GM21367 (cell line): ENCODE results near the gene RFLNA.
"Not testable (repeated sequence)": the region's sequence is repeated elsewhere in the genome, so short reads cannot be mapped to it uniquely, and the experiment has no call there.

ENCODE experiments used
- ATAC-seq: cut with Tn5 transposase; IDR thresholded peaks from one replicate; pipeline ENCODE4 v1.9.1; 2021; ENCODE audit not compliant: unreplicated experiment

The RFLNA gene

DNA sequence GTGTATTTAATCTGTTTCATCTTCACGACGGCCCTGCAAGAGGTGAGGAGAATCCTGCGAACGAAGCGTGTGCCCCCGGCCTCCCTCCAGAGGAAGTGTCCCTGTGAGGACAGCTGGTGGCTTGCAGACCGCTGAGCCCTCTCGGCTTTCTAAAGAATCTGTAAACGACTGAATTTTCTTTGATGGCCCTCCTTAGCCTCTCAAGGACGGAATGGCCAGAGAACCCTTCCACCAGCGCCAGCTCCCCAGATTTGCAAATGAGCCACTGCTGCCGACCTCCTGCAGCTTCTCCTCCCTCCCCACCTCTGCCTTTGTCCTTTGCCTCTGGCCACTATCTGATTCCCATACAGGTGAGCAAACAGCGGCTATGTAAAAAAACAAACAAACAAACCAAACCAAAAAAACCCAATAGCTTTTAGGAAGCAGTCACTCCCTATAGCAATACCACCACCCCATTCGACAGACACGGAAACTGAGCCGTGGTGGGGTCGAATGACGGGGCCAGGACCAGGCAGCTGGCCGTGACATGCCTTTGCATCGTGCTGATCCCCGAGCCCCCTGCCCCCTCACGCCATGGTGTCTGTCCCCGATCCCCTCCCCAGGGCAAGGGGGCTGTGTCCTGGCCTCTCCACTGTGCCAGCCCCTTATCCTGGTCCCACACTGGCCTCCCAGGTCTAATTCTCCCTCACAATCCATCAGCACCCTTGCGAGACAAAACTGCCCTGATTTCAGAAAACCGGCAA lies 23.6 kb downstream of the RFLNA start:
- no peak for ATAC-seq

- no peak for ATAC-seq
Observed at GRCh38 chr12:124319368-124320050, 24.6 kb downstream of the RFLNA start.

- peak; percentile 81 for ATAC-seq
Observed at GRCh38 chr12:124321040-124321481, 26.2 kb downstream of the RFLNA start.

DNA sequence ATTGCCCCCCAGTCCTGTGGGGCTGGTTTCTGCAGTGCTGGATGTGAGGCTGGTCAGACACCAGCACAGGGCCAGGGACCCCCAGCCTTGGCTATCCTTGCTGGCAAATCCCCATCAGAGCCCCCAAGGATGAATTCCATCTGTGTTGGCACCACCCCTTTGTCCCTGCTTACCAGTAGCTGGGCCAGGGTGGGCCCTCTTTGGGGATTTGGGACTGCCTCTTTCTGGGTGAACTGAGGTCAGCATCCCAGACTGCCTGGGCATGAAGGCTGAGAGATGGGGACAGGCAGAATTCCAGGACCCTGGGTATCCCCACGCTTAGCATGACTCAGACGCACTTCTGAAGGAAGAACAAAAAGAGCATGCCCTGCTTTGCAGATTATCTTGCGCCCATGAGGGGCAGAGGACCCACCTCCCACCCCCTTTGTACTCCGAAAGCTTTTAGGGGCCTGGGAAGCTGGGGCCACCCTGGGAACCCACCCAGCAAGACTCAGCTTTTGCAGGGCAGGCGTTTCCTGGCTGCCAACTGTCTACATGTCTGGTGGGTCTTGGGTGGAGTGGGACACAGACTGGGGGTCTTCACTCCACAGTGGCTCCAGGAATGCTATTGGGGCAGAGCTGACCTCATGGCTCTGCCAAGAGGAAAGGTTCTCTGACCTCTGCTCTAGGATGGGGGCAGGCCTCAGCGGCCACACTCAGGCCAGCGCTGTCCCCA lies 26.8 kb downstream of the RFLNA start:
- ATAC-seq = no peak

- no peak for ATAC-seq
Observed at GRCh38 chr12:124322271-124322998, 27.5 kb downstream of the RFLNA start.

DNA sequence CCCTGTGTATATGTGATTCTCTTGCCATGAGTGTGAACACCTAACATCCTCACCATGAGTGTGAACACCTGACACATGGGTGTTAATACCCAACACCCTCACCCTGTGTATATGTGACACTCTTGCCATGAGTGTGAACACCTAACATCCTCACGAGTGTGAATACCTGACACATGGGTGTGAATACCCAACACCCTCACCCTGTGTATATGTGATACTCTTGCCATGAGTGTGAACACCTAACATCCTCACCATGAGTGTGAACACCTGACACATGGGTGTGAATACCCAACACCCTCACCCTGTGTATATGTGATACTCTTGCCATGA lies 28.1 kb downstream of the RFLNA start:
- not testable (repeated sequence) for ATAC-seq

DNA sequence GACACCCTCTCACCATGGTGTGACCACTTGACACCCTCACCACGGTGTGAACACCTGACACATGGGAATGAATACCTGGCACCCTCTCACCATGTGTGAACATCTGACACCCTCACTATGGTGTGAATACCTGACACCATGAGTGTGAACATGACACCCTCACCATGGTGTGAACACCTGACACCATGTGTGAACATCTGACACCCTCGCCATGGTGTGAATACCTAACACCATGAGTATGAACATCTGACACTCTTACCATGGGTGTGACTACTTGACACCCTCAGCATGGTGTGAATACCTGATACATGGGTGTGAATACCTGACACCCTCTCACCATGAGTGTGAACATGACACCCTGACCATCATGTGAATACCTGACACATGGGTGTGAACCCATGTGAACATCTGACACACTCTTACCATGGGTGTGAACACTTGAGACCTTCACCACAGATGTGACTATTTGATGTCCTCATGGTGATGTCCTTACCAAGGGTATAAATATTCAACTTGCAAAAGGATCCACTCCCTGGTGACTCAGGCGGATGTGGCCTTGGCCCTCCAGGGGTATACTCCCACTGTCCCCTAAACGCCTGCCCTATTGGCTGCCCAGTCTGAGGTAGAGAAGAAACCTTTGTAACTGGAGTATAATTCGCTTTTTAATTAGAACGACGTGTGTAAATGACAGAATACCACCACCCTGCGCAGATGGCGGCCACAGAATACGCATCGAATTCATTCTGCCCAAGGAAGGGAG lies 29.1 kb downstream of the RFLNA start:
- ATAC-seq = no peak

GRCh38 chr12:124324803-124325705 lies 30.2 kb downstream of the RFLNA start:
- ATAC-seq = no peak

DNA sequence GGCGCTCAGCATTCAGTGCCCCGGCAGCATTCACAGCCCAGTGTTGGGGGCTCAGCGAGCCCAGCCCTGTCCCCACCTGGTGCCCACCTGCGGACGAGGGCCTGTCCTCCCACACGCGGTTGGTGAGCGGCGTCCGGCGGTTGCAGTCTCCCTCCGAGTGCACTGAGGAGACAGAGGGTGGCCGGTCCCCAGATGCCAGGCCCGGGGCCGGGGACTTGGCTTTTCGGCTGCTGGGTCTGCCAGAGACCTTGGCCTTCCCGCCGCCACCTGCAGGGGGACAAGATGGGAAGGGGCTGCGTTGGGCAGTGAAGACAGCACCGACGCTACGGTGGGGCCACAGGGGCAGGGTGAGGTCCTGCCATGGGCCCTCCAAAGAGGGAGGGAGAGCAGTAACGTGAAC lies 31.2 kb downstream of the RFLNA start:
- no peak for ATAC-seq

DNA sequence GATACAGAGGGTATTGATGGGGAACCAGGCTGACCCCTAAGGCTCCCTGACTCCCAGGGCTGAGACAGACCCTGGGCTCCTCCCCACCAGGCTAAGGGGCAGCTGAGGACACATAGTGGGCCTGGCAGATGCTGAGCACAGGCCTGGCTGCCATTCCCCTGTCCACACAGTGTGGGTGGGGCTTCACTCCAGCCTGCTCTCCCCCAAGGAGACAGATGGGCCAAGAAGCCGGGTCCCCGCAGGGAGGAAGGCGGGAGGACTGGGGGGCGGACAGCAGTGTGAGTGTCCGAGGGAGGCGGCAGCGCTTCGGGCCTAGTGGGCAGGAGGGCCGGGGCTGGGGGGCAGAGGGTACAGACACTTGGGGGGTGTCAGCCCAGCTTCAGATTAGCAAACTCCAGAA lies 32.0 kb downstream of the RFLNA start:
- no peak for ATAC-seq

DNA sequence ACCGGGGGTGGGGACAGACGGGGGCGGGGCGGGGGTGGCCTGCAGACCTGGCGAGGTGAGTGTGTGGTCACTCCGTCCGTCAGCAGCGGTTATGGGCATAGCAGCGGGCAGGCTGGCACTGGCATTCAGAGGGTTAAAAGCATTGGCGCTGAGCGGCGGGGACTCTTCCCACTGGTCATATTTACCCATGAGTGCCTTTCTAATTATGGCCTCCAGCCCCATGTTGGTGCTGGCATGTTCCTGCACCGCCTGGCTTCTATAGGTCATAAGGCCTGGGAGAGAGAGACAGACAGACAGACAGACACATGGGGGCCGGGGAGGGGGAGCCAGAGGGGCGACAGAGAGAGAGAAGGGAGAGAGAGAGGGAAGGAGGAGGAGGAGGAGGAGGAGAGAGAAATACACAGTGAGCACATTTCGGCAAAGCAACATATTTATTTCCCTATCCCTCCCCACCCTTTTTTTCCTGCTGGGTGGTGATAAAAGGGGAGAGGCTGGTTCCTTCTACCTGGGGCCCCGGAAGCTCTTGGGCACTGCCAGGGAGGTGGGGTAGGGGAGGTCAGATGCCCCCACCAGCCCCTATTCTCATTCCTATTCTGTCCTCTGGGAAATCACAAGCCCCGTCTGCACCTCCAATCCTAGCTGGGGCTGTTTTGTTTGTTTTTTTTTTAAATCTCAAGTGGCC lies 32.6 kb downstream of the RFLNA start:
- no peak for ATAC-seq

GRCh38 chr12:124328116-124328515 lies 33.2 kb downstream of the RFLNA start:
- ATAC-seq = no peak

DNA sequence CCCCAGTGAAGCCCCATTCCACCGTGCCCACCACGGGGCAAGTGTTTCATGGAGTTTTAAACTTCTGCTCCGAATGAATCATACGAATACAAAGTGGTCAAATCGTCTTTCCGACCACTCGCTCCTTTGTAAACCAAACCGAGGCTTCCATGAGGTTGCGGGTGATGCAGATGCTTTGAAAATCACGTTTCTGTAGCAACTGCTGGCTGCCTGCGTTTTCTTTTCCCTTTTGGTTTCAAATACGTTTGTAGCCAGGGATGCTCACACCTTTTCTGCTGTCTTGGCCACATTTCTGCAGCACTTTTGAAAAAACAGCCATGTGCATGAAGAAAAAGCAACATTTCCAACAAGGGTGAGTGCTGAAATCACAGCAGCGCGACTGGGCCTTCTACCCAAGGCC lies 33.7 kb downstream of the RFLNA start:
- no peak for ATAC-seq

DNA sequence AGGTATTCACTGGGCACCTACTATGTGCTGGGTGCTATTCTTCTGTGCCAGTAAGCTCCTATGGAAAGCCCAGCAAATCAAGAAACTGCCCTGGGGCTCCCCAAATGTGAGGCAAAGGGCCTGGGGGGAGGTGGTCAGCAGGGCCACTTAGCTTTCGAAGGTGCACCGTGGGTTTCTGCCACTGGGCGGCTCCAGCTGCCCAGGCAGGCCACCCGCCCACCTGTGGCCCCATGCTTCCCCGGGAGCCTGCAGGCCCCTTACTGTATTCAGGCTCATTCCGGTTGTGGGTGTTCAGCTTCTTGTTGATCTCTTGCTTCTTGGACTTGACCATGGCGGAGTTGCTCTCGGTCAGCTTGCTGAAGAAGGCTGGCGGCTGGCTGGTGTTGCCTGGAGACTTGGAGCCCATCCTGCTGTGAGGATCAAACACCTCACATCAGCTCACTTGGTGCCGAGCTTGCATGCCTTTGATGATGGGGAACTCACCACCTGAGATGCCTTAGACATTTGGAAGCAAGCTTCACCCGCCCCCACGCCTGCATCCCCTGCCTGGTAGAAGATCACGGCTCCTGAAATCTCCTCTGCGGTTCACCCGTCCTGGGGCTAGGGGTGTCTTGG lies 37.3 kb downstream of the RFLNA start:
- no peak for ATAC-seq

- ATAC-seq = no peak
Observed at GRCh38 chr12:124332900-124333299, 38.0 kb downstream of the RFLNA start.

- no peak for ATAC-seq
Observed at GRCh38 chr12:124333724-124334123, 38.8 kb downstream of the RFLNA start.

GRCh38 chr12:124334266-124334665 lies 39.4 kb downstream of the RFLNA start:
- ATAC-seq = no peak

DNA sequence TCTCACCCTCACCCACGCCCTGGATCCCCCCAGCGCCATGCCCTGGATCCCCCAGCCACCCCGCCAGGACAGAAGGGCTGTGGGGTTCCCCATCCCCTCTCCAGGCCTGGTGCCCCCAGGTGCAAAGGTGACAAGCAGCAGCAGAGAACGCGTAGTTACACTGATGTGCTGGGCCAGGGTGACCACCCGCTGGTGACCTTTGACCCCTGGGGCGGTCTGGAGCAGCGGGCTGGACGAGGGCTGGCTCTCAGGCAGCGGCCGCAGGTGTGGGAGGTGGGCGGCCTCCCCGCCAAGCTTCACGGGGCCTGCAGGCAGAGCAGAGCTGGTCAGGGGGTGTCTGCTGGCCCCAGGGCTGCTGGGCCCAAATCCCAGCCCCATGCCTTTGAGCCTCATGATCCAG lies 40.1 kb downstream of the RFLNA start:
- ATAC-seq = no peak
